Hematopoietic multipotent progenitor cell (in vitro differentiated cells): ENCODE measurements around the gene CFAP299. TPM values are rescaled to one million over a fixed set of nuclear protein-coding genes. Genes with fewer than 3 reads are reported as not detected.

Experiments used
- DNase-seq, 3 donors: peaks; one replicate each; pipeline ENCODE4 v3.0.0-alpha.2; 2011 to 2015; ENCODE audit warnings: low read depth in 2 of 3, low spot score in 2 of 3
- total RNA-seq: library from RNA; depleted of rRNA; stranded (reverse); fragments of >200 nt; gene quantifications from one replicate; pipeline ENCODE4 v1.2.3, GENCODE V29; 2012

Gene CFAP299
- total RNA-seq, 1 donor, result 0.27 TPM

GRCh38 chr4:80387390-80388283 is 52.1 kb downstream of the CFAP299 start:
- no peak for DNase-seq

- DNase-seq, result no peak
Measured at GRCh38 chr4:80388284-80388607, 52.7 kb downstream of the CFAP299 start.

GRCh38 chr4:80390178-80390577 is 54.6 kb downstream of the CFAP299 start:
- DNase-seq, result no peak

GRCh38 chr4:80393246-80393969 is 57.9 kb downstream of the CFAP299 start:
- DNase-seq, result no peak

GRCh38 chr4:80393970-80394250 is 58.4 kb downstream of the CFAP299 start:
- DNase-seq, result no peak

GRCh38 chr4:80407246-80407645 is 71.7 kb downstream of the CFAP299 start:
- DNase-seq, result no peak

GRCh38 chr4:80409809-80410208 is 74.3 kb downstream of the CFAP299 start:
- no peak for DNase-seq

GRCh38 chr4:80412322-80412721 is 76.8 kb downstream of the CFAP299 start:
- DNase-seq, result no peak

GRCh38 chr4:80413086-80413485 is 77.6 kb downstream of the CFAP299 start:
- DNase-seq, result no peak

- DNase-seq, result no peak
Measured at GRCh38 chr4:80417019-80417418, 81.5 kb downstream of the CFAP299 start.

GRCh38 chr4:80419946-80420345 is 84.4 kb downstream of the CFAP299 start:
- DNase-seq, result no peak

GRCh38 chr4:80420638-80421037 is 85.1 kb downstream of the CFAP299 start:
- DNase-seq, result no peak

- DNase-seq, result no peak
Measured at GRCh38 chr4:80422727-80423404, 87.3 kb downstream of the CFAP299 start.

- DNase-seq, result no peak
Measured at GRCh38 chr4:80423553-80424224, 88.2 kb downstream of the CFAP299 start.

- DNase-seq, result no peak
Measured at GRCh38 chr4:80424225-80424581, 88.7 kb downstream of the CFAP299 start.

- DNase-seq, result no peak
Measured at GRCh38 chr4:80425124-80426100, 89.9 kb downstream of the CFAP299 start.

GRCh38 chr4:80431203-80431965 is 95.9 kb downstream of the CFAP299 start:
- DNase-seq, result no peak

GRCh38 chr4:80434238-80434637 is 98.7 kb downstream of the CFAP299 start:
- DNase-seq, result no peak

GRCh38 chr4:80438016-80438415 is 102.5 kb downstream of the CFAP299 start:
- DNase-seq, result peak in 1 of 3 donors; percentile 4
